ENCODE results near the gene PGAM4.
"Not testable (repeated sequence)": the region's sequence is repeated elsewhere in the genome, so short reads cannot be mapped to it uniquely, and the experiment has no call there.

PGAM4 gene

DNA sequence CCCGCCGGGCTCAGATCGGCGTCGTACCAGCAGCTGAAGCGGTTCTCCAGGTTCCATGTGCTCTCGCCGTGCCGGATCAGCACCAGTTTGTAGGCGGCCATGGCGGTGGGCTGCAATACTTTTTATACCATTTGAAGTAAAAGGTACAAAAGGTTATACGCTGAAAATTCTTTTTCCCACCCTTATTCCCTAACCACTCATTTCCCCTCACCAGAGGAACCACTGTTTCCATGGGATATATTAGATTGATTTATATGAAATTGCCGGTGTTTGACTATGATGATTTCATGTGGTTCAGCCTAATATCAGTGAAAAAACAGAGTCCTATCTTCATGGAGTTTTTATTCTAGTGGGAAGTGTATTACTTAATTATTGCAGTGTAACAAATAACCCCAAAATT, at the start of gene PGAM4:
Gene PGAM4, minus strand, starts transcription at position 101 of the 400 bp plus-strand sequence. Its CDS starts 0 bp downstream, at position 101.
- DNase-seq (ENCODE audit: low read depth): no peak

DNA sequence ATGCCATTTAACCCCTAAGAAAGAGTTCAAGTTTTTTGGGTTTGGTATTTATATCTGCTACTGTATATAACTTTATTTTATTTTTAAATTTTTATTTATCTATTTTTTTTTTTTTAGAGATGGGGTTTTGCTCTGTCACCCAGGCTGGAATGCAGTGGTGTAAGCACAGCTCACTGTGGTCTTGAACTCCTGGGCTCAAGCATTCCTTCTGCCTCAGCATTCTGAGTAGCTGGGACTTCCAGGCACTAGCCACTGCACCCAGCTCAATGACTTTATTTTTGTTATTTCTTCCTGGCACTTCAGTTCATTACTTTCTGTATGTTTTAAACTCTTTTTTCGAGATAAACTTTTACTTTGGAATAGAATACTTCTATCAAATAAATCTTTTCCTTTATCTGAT, 42.4 kb upstream of the PGAM4 start:
- no peak for DNase-seq (ENCODE audit: low read depth)

DNA sequence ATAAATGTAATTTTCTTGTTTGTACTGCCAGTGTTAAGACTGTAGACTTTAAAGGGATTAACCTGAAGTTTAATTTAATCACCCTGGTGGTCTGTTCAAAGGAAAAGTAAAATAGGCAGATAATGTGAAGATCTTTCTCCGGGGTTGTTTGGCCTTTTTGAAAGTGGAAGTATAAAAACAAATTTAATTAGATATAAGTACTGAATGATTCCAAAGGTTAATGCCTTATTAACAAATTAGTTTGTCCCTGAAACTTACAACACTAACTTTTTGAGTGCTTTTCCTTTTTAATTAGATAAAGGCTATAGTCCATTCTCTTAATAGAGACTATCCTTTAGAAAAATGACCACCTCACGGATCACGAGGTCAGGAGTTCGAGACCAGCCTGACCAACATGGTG, 10.4 kb upstream of the PGAM4 start:
- no peak for DNase-seq (ENCODE audit: low read depth)

DNA sequence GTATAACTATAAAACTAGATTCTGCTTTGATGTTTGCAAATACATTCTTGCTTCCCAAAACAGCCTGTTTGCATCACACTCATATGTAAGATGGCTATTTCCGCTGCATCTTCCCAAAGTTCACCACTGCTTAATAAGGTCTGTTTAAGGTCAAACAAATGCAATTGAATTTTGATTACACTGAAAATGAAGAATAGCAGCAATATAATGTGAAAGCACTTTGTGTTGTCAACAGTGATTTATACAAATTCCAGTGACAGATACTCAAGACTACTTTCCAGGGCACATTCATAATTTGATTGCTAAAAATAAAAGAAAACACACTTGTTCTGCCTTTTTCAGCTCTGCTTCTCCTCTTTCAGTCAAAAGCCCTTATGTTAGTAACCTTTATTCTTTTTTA, 8.1 kb upstream of the PGAM4 start:
- DNase-seq (ENCODE audit: low read depth): no peak

- DNase-seq (ENCODE audit: low read depth): no peak
These were observed 7.7 kb upstream of the PGAM4 start for GRCh38 chrX:77977095-77977494.

- no peak for DNase-seq (ENCODE audit: low read depth)
These were observed 6.3 kb upstream of the PGAM4 start for GRCh38 chrX:77975755-77976154.

DNA sequence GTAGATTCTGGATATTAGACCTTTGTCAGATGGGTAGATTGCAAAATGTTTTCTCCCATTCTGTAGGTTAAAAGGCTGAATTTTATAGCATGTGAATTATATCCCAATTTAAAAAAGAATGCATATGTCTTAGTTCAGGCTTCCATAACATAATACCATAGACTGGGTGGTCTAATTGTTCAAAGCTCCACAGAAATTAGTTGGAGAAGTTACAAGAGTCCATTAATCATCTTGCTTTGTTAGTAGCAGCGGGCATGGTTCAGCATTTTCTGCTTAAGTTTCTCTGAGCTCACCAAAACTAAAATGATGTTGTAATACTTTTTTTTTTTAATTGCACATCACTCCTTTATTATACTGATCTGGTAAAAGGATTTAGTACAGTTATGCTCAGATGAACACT, 1.8 kb downstream of the PGAM4 start:
- no peak for DNase-seq (ENCODE audit: low read depth)

GRCh38 chrX:77966361-77966760, 3.1 kb downstream of the PGAM4 start:
- DNase-seq (ENCODE audit: low read depth): no peak

- DNase-seq (ENCODE audit: low read depth): no peak
These were observed 7.2 kb downstream of the PGAM4 start for GRCh38 chrX:77962068-77962902.

GRCh38 chrX:77961063-77961462, 8.4 kb downstream of the PGAM4 start:
- no peak for DNase-seq (ENCODE audit: low read depth)

- DNase-seq (ENCODE audit: low read depth): no peak
These were observed 8.9 kb downstream of the PGAM4 start for GRCh38 chrX:77960567-77960966.

GRCh38 chrX:77953708-77954107, 15.7 kb downstream of the PGAM4 start:
- no peak for DNase-seq (ENCODE audit: low read depth)

GRCh38 chrX:77953302-77953701, 16.1 kb downstream of the PGAM4 start:
- no peak for DNase-seq (ENCODE audit: low read depth)

DNA sequence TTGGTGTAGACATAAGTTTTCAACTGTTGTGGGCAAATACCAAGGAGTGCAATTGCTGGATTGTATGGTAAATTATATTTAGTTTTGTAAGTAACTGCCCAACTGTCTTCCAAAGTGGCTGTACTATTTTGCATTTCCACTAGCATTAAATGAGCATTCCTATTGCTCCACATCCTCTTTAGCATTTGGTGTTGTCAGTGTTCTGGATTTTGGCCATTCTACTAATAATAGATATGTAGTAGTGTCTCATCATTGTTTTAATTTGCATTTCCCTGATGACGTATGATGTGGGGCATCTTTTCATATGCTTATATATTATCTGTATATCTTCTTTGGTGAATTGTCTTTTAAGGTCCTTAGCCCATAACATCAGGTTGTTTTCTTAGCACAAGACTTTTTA, 17.3 kb downstream of the PGAM4 start:
- DNase-seq (ENCODE audit: low read depth): no peak

DNA sequence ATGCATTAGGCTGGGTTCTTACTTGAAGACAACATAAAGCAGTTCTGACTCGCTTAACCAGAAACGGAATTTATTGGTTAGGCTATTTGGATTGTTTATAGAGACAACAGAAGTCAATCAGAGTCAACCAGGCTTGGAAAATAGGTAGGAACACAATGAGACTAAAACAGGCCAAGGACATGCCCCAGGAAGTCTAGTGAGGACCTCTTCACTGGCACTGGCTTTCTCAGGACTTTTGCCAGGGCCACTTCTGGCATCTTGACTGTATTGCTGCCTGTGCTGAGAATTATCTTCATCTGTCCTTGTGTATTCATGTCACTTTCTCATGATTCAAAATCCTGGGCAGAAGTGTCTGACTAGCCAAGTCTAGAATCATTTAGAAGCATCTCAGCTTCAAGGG, 19.6 kb downstream of the PGAM4 start:
- DNase-seq (ENCODE audit: low read depth): no peak

- DNase-seq (ENCODE audit: low read depth): no peak
These were observed 22.9 kb downstream of the PGAM4 start for GRCh38 chrX:77946571-77946970.

DNA sequence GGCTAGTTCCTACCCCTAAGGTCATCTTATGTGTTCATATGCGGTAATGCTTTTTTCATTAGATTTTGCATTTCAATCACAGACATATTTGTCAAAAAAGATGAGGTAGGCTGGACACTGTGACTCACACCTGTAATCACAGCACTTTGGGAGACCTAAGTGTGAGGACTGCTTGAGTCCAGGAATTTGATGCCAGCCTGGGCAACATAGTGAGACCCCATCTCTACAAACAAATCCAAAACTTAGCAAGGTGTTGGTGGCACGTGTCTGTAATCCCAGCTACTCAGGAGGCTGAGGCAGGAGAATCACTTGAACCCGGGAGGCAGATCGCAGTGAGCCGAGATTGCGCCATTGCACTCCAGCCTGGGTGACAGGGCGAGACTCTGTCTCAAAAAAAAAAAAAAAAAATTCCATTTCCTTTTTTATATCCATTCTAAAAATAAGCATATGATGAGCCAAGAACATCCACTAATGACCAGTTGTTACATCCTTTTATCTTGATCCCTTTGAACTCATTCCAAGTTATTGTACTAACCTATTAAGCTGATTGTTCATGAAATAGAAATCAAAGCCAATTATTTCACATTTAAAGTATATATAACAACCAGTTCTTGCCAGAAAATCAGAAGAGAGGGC, 23.4 kb downstream of the PGAM4 start:
- DNase-seq (ENCODE audit: low read depth): no peak

DNA sequence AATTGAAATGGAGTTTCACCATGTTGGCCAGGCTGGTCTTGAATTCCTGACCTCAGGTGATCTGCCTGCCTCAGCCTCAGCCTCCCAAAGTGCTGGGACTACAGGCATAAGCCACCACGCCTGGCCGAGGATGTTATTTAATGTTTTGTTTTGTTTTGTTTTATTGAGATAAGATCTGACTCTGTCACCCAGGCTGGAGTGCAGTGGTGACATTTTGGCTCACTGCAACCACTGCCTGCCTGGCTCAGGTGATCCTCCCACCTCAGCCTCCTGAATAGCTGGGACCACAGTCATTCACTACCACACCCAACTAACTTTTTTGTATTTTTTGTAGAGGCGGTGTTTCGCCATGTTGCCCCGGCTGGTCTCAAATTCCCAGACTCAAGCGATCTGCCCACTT, 24.4 kb downstream of the PGAM4 start:
- not testable (repeated sequence) for DNase-seq (ENCODE audit: low read depth)

DNA sequence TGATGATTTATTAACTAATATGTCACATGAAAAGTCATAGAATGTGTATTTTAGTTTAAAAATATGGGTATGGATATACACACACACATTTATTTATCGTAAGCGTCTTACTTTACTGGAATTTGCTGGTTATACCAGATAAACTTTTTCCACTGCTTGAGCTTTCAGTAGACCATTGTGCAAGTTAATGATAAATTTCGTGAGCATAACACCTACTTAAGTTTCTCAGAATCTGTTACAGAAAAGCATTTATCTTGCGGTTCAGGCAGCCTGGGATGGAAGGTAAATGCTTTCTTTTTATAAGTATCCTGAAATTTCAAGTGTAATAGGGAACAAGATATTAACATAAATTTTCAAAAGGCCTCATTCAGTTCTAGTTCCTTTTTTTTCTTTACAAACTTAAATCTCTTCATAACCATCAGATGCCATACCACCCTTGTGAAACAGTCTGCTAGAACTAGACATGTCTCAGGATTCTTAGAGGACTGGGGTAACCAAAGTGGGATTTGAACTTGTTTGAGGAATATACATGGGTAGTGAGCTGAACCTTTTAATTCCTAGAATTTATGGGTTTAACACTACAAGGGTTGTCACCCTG, 31.3 kb downstream of the PGAM4 start:
- no peak for DNase-seq (ENCODE audit: low read depth)

DNA sequence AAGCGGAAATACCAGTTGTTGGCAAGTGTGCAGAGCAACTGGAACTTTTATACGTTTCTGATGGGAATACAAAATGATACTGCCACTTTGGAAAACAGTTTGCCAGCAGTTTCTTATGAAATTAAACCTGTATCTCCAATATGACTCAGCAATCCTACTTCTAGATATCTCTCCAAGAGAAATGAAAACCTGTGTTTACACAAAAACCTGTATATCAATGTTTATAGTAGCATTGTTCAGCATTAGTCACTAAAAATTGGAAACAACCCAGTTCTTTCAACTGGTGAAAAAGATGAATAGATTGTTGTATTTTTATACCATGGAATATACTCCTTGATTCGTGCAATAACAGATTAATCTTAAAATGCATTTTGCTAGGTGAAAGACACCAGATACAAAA, 32.1 kb downstream of the PGAM4 start:
- no peak for DNase-seq (ENCODE audit: low read depth)

- DNase-seq (ENCODE audit: low read depth): no peak
These were observed 33.1 kb downstream of the PGAM4 start for GRCh38 chrX:77936299-77936698.

- no peak for DNase-seq (ENCODE audit: low read depth)
These were observed 33.6 kb downstream of the PGAM4 start for GRCh38 chrX:77935886-77936285.

DNA sequence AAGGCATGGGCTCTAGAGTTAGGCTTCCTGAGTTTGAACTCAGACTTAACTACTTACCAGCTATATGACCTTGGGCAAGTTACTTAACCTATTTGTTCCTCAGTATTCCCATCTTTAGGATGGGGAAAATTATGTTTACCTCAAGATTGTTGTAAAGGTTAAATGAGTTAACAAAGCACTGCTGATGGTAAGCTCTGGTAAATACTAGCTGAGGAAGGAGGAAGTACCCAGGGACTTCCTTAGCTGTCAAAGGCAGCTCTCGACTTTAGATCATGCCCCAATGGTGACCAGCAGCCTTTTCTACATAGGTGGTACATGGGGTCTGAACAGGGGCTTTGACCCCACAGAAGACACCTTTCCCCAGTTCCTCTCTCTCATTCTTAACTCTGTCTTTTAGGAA, 38.9 kb downstream of the PGAM4 start:
- no peak for DNase-seq (ENCODE audit: low read depth)

Data from stimulated activated CD8-positive, alpha-beta memory T cell treated with anti-CD3 and anti-CD28 coated beads, Interleukin-15, amount 100 ng/mL, for 1 hour (primary cell).